Islet of Langerhans (tissue), 1 donor: ENCODE measurements around the gene IPCEF1.
"Not testable (repeated sequence)": the region's sequence is repeated elsewhere in the genome, so short reads cannot be mapped to it uniquely, and the experiment has no call there.

Source experiments
- FAIRE-seq: peaks from one replicate; lab custom pipeline; 2011; peaks lifted over from hg19 to GRCh38; lab: Jason Lieb, UNC

IPCEF1 gene

GRCh38 chr6:154370545-154370944 lies 13.9 kb upstream of the IPCEF1 start:
- FAIRE-seq: peak; percentile 45

- no peak for FAIRE-seq
Observed at GRCh38 chr6:154367839-154368695, 11.5 kb upstream of the IPCEF1 start.

- no peak for FAIRE-seq
Observed at GRCh38 chr6:154367336-154367735, 10.7 kb upstream of the IPCEF1 start.

- no peak for FAIRE-seq
Observed at GRCh38 chr6:154363821-154364220, 7.2 kb upstream of the IPCEF1 start.

GRCh38 chr6:154361476-154361875 lies 4.9 kb upstream of the IPCEF1 start:
- no peak for FAIRE-seq

GRCh38 chr6:154360476-154360875 lies 3.9 kb upstream of the IPCEF1 start:
- FAIRE-seq: no peak

- no peak for FAIRE-seq
Observed at GRCh38 chr6:154359679-154360078, 3.1 kb upstream of the IPCEF1 start.

GRCh38 chr6:154359161-154359574 lies 2.6 kb upstream of the IPCEF1 start:
- no peak for FAIRE-seq

- FAIRE-seq: no peak
Observed at GRCh38 chr6:154358019-154358545, 1.5 kb upstream of the IPCEF1 start.

- no peak for FAIRE-seq
Observed at GRCh38 chr6:154356113-154356512, 490 bp downstream of the IPCEF1 start.

GRCh38 chr6:154354265-154354777 lies 2.3 kb downstream of the IPCEF1 start:
- no peak for FAIRE-seq

GRCh38 chr6:154353626-154354025 lies 3.0 kb downstream of the IPCEF1 start:
- FAIRE-seq: no peak

GRCh38 chr6:154352898-154353585 lies 3.6 kb downstream of the IPCEF1 start:
- no peak for FAIRE-seq

GRCh38 chr6:154350293-154350692 lies 6.3 kb downstream of the IPCEF1 start:
- FAIRE-seq: no peak

- no peak for FAIRE-seq
Observed at GRCh38 chr6:154347981-154348380, 8.6 kb downstream of the IPCEF1 start.

GRCh38 chr6:154345811-154346210 lies 10.8 kb downstream of the IPCEF1 start:
- no peak for FAIRE-seq

GRCh38 chr6:154343473-154344308 lies 12.9 kb downstream of the IPCEF1 start:
- FAIRE-seq: no peak

- no peak for FAIRE-seq
Observed at GRCh38 chr6:154341871-154342270, 14.7 kb downstream of the IPCEF1 start.

- FAIRE-seq: no peak
Observed at GRCh38 chr6:154341336-154341735, 15.3 kb downstream of the IPCEF1 start.

GRCh38 chr6:154337406-154338005 lies 19.1 kb downstream of the IPCEF1 start:
- no peak for FAIRE-seq

- FAIRE-seq: not testable (repeated sequence)
Observed at GRCh38 chr6:154334147-154334546, 22.5 kb downstream of the IPCEF1 start.

GRCh38 chr6:154331750-154332149 lies 24.9 kb downstream of the IPCEF1 start:
- no peak for FAIRE-seq
